Stimulated activated CD4-positive, alpha-beta T cell treated with anti-CD3 and anti-CD28 coated beads, Interleukin-1b, Interleukin-23, amount 100 ng/mL, for 4 hours (primary cell): ENCODE measurements around the gene CTCF.

ENCODE experiments used
- DNase-seq, 2 donors: peaks; one replicate each; pipeline ENCODE4 v3.0.0-alpha.2; 2020; ENCODE audit warnings: low read depth in 2 of 2

Gene CTCF

GRCh38 chr16:67663877-67664222, 101.5 kb downstream of the CTCF start:
- no peak for DNase-seq

- DNase-seq: no peak
Measured at GRCh38 chr16:67664258-67664657, 101.9 kb downstream of the CTCF start.

GRCh38 chr16:67664871-67665270, 102.5 kb downstream of the CTCF start:
- DNase-seq: no peak

GRCh38 chr16:67665598-67665997, 103.3 kb downstream of the CTCF start:
- no peak for DNase-seq

GRCh38 chr16:67666032-67666551, 103.8 kb downstream of the CTCF start:
- no peak for DNase-seq

GRCh38 chr16:67666559-67667452, 104.5 kb downstream of the CTCF start, which contains the start of the genes C16orf86 and ENKD1:
Gene C16orf86, plus strand, starts transcription at chr16:67666814. Its CDS starts 157 bp downstream, at chr16:67666971.
Gene ENKD1, minus strand, starts transcription at chr16:67666750. Its CDS starts 308 bp downstream, at chr16:67666442.
- DNase-seq: peak; percentile 67 to 71

- DNase-seq: no peak
Measured at GRCh38 chr16:67667453-67667816, 105.1 kb downstream of the CTCF start.

- peak; percentile 64 to 65 for DNase-seq
Measured at GRCh38 chr16:67667817-67668494, 105.6 kb downstream of the CTCF start.

- DNase-seq: no peak
Measured at GRCh38 chr16:67668495-67669157, 106.3 kb downstream of the CTCF start.

- no peak for DNase-seq
Measured at GRCh38 chr16:67669499-67670101, 107.3 kb downstream of the CTCF start.

GRCh38 chr16:67672306-67672705, 110.0 kb downstream of the CTCF start:
- DNase-seq: no peak

GRCh38 chr16:67672739-67673662, 110.7 kb downstream of the CTCF start:
- no peak for DNase-seq

GRCh38 chr16:67673712-67674580, 111.6 kb downstream of the CTCF start:
- no peak for DNase-seq

- no peak for DNase-seq
Measured at GRCh38 chr16:67674851-67675578, 112.7 kb downstream of the CTCF start.

GRCh38 chr16:67675579-67675935, 113.2 kb downstream of the CTCF start:
- no peak for DNase-seq

GRCh38 chr16:67675999-67676398, 113.7 kb downstream of the CTCF start:
- no peak for DNase-seq

- DNase-seq: no peak
Measured at GRCh38 chr16:67676516-67676915, 114.2 kb downstream of the CTCF start.

- no peak for DNase-seq
Measured at GRCh38 chr16:67676939-67677338, 114.6 kb downstream of the CTCF start.

GRCh38 chr16:67677712-67678111, 115.4 kb downstream of the CTCF start:
- DNase-seq: no peak
